GDM1 (cell line): ENCODE data around the gene LRRC61.

Source experiments
- DNase-seq: peaks from one replicate; lab custom pipeline; 2025; lab: John Stamatoyannopoulos, UW

The LRRC61 gene

DNA sequence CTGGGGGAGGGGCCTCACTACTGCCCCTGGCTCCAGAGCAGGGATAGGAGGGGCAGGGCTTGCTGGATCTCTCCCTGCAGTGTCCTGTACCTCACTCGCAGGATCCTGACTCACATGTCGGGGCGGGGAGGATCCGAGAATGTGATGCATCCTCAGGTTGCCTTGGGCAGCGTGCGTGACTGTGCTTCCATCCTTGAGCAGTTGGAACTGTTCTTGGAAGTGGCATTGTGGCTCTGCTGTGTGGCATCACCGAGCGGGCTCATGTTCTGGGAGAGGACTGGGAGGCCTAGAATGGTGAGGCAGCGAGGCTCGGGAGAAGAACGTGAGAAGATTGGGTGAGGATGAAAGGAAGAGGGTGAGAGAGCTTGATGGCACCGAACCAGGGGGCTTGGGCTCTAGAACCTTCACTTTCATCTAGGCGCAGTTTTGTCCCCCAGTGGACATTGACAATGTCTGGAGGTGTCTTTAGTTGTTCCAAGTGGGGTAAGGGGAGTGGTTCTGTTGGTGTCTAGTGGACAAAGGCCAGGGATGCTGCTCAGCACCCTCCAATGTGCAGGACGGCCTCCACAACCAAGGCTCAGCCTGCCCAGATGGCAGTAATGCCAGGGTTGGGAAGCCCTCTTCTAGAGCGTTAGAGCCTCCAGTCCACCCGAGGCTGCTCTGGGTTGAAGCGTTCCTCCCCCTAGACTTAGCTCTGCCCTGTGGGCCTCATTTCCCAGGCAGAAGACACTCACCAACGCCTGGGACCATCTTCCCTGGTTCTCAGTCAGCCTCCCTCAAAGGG is 9.9 kb downstream of the LRRC61 start:
- no peak for DNase-seq

DNA sequence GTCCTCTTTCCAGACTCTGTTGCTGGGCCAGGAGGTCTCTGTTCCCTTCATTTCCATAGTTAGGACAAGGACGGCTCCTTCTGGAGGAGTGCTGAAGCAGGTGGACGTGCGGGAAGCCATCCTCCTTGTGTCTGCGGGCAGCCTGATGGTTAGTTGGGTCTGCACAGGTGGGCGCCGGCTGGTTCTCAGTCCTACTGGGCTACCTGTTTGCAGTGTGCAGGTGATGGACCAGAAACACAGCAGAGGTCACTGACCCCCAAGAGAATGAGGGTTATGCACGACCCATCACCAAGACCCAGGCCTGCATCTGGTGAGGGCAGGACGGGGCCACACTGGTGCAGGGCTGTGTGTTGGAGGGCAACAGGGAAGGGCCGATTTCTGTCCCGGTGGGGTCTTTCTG is 10.5 kb downstream of the LRRC61 start:
- DNase-seq: no peak

DNA sequence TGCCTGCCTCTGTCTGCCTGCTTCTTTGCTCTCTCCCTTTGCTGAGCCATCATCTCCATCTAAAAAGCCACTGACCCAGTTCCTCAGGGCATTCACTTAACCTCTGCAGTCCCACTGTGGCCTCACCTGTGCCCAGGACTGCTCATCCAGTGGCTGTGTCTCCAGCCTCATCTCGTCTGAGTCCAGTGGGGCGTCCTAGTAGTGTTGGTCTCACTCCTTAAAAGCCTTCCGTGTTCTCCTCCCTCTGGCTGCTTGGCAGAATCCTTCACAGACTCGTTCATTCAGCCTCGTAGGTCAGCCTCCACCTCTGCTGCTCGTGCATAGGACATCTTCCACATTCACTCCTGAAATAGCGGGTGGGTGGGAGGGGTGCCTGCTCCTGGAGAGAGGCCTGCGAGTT is 11.0 kb downstream of the LRRC61 start:
- DNase-seq: no peak

DNA sequence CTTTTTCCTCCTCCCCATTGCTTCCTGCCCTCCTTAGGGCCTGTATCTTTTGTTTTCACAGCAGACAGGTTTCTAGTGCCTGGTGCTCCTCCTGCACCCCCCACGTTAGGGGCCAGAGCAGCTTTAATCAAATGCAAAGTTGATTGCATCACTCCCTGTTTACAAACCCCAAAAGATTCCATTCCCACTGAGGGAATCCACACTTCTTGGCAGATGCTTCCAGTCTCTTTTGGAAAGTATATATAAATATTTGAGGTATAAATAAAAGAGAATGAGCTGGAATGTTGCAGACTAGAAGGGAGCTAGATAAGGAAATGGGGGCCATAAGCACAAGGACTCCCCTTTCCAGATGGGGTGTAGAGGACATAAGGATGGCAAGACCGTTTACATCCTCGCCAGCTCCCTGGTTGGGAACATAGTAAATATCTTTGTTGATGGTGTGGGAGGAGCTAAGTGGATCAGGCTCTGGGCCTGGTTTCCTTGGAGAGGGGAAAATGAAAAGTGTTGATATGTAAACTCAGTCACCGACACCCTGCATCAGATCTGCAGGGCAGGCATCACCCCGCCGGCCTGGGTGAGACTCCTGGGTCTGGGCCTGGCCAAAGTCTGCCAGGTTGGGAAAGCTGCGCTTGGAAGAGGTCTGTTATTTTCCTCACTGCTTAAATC is 12.1 kb downstream of the LRRC61 start:
- DNase-seq: no peak

DNA sequence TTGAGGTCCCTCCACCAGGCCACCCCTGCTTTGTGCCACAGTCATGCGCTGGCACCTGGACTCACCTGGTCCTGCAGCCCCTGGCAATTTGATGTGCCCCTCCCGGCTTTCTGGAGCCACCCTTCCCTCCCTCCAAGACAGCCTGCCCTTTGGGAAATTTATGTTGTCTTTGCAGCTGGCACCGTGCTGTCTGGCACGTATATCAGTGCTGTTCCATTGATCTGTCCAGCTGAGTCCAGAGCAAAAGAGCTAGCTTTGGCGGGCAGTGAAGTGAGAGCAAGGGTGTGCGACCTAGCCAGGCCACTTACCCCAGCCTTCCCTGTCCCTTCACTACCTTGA is 12.6 kb downstream of the LRRC61 start:
- DNase-seq: no peak

DNA sequence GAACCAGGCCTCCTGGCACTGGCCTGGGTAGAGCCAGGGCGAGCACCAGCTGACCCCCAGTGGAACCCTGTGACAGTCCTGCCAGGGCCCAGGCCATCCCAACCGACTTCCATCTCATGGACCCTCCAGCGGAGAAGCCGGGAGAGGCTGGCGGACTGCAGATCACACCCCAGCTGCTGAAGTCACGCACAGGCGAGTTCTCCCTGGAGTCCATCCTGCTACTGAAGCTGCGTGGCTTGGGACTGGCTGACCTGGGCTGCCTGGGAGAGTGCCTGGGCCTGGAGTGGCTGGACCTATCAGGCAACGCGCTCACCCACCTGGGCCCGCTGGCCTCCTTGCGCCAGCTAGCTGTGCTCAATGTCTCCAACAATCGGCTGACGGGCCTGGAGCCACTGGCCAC is 13.6 kb downstream of the LRRC61 start:
- no peak for DNase-seq

DNA sequence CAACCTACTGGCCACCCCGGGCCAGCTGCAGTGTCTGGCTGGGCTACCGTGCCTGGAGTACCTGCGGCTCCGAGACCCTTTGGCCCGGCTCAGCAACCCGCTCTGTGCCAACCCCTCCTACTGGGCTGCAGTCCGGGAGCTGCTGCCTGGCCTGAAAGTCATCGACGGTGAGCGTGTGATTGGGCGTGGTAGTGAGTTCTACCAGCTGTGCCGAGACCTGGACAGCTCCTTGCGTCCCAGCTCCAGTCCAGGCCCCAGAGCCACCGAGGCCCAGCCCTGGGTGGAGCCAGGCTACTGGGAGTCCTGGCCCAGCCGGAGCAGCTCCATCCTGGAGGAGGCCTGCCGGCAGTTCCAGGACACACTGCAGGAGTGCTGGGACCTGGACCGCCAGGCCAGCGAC is 14.0 kb downstream of the LRRC61 start:
- no peak for DNase-seq

DNA sequence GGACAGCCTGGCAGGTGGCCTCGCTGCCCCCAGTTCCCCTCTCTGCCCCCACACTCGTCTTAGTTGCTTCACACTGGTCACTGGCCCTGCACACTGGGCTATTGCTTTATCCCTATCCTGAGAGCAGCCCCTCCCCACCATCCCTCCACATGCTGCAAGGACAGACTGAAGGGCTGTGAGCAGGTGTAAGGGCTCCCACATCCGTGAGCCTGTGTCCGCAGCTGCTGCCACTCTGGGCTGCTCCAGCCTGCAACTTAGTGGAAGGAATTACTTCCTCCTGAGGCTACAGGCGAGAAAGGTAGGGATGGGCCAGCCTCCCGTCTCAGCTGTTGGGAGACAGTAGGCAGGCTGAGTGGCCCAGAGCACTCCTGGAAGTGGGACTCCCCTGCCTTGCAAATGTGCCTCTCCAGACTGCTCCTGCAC is 14.5 kb downstream of the LRRC61 start:
- no peak for DNase-seq

DNA sequence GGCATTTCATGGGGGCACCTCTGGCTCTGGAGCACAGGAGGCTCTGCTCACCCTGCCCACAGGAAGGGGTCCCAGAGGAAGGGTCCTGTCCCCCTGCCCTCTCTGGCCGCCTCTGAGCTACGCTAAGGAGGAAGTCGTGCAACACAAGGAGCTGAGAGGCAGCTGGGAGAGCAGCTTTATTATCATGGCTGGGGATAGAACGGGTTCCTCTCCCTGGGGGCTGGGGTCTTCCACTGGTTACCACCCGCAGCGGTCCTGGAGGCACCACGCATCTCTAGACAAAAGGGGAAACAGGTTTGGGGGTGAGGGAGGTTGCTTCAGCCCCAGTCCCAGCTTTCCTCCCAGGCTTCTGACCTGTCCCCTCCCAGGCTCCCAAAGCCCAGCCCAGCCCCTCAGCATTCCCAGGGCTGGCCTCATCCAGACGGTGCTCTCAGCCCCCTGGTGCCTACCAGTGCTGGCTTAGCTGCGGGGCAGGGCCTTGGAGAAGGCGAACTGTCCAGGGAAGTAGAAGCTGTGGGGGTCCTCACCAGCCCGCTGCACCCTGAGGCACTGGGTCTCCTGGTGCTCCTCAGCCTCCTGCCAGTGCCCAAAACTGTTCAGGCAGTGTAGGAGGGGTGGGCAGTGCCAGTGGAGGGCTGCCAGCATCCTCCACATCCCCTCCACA is 15.1 kb downstream of the LRRC61 start:
- DNase-seq: no peak

DNA sequence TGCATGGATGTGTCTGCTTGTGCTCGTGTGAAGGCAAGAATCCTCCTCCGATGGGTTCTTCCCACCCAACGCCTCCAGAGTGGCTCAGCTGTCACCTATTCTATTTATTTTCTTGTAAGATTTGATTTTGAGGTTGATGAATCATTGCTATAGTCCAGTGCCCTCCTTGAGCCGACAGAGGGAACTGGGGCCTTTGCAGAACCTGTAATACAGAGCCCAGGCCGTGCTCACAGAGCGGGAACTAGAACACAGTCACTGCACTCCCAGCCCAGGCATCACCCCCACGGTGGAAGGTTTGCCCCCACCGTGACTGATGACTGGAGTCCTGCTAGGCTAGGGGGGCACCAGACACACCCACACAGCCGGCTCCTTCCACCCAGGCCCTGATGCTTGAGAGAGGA is 16.3 kb downstream of the LRRC61 start:
- no peak for DNase-seq

DNA sequence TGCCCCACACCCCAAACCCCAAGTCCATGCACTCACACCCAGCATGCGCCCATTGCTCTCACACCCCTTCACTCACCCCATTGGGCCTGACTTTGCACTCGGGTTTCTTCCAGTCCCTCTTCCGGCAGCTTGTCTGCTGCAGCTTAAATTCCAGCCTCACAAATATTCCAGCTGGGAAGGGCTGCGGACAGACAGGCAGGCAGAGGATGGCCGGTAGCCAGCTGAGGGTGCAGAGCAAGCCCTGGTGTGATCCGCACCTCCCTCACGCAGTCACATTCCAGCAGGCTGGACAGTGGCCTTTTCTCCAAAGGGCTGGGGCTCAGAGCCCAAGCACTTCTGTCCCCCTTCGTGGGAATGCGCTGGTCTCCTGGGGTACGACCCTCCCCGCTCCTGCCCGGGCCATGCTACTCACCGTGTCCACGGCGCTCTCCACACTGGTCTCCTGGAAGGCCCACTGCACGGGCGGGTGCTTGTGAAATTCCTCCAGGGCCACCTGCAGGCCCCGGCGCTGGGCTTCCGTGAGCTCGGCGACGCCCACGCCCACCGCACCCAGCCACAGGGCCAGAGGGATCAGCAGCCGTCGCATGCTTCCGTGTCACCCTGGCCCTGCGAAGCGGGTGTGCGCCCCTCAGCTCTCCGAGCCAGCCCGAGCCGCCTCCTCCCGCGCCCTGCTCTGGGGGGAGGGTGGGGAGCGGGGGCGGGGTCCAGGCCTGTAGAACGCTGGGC is 17.0 kb downstream of the LRRC61 start:
- no peak for DNase-seq

DNA sequence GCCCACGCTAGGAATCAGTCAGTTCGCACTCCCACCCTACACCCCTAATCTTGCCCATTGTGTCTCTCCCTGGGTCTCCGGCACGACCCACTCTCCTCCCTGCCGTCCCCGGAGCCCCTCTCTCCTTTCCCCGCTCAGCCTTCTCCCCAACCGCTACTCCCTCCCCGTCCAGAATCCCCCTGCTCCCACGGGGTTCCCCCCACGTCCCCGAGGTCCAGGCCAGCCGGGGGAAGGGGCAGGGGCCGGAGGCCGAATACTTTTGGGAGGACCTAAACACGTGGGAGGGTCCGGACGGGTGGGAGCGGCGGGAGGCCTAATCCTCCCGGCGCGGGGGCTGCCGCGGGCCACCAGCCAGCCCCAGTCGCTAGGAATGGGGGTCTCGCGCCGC is 17.7 kb downstream of the LRRC61 start:
- no peak for DNase-seq

DNA sequence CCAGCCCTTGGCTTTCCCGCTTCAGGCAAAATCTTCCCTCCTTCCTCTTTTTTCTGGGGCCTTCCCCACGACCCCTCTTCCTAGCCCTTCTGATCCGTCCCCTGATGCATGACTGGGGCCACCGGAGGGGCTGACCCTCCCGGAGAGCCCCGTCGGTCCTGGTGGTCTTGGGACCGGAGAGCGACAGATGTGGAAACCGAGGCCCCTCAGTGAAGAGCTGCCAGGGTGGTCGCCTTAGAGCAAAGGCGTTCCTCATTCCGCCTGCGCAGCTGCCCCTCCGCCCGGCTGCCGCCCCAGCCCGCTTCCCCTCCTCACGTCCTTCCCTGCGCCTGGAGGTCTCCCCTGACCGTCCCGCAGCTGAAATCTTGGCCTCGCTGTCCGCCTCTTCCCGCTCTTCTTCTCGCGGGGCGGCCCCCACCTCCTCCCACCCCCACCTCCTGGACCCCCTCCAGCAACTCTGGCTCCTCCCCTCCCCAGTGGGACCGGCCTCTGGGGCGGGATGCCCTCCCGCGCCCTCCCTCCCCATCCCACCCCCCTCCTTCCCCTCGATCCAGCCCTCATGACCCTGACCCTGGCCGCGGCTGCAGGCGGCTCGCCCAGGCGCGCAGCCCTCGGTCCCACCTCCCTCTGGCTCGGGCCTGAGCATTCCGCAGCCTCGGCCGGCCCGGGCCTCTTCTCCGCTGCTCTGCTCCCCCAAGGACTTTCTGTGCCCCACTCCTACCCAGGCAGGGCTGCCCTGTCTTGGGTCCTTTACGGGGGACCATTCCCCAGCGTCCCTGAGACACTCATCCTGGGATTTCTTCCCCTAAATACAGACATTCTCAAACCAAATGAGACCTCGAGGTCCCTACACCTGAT is 18.3 kb downstream of the LRRC61 start, which contains the start of gene RARRES2:
RARRES2 (minus strand) TSS at position 367 of the 858 bp plus-strand sequence. CDS start 1,020 bp downstream, outside the sequence.
- DNase-seq: no peak

DNA sequence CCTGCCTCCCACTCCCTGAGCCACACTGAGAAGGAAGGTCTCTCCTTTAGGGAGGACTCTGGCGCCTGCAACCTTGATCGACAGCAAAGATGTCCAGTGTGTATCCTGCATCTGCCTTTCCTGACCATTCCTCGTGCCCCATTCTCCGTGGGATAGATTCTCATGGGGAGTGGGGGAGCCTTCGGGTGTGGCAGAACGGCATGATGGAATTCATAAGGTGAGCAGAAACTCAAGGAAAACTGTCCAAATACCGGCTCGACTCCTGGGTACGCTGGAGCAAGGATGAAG is 18.9 kb downstream of the LRRC61 start:
- no peak for DNase-seq

DNA sequence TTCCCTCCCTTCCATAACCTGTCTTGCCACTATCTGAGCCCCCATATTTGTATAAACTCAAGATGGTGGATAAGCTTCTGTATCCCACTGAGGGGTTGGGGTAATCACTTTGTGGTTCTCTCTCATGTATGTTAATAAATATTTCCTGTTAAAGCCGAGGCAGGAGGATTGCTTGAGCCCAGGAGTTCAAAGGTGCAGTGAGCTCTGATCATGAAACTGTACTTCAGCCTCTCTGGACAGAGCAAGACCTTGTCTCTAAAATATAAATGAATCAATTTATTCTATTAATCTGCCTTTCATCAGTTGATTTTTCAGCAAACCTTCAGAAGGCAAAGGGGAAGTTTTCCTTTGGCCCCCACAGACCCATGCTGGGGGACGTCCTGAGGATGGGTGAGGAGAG is 20.1 kb downstream of the LRRC61 start:
- no peak for DNase-seq

DNA sequence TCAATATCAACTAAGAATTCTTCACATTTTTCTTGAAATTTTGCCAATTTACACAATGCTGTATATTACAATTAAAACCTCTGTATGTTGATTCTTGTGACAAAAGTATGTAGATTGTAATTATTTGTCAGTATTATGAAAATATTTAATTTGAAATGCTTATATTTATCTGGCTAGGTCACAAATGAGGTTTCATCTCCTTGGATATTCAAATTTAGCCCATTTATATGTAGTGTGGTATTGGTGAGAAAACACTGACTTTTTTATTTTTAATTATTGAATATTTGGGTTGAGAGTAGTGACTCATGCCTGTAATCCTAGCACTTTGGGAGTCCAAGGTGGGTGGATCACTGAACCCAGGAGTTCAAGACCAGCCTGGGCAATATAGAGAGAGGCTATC is 21.1 kb downstream of the LRRC61 start:
- DNase-seq: no peak

DNA sequence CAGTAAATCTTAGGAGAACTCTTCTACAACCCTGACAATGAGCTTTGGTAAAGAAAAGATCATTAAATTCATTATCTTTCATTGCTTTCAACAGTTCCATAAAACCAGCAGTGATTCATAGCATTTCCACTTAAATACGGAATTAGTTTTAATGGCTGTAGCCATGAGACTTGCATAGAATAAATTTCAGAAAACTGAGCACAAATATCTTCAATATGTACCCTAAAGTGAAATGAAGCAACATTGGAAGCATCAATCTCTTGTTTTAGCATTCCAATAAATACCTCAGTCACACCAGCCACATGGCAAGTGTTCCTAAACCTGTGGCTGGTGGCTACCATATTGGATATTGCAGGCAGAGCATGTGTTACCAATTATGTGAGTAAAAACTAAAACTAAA is 21.9 kb downstream of the LRRC61 start:
- no peak for DNase-seq

DNA sequence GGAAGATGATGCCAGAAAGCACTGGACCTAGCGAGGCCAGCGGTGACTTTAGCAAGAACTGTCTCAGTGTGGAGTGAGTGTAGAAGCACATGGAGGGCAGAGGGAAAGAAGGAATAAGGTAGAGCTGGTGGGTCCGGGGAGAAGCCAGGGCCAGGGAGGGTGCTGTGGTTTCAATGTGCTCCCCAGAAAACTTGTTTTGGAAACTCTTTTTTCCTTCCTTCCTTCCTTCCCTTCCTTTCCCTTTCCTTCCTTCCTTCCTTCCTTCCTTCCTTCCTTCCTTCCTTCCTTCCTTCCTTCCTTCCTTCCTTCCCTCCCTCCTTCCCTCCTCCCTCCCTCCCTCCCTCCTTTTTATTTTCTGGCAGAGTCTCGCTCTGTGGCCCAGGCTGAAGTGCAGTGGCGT is 23.8 kb downstream of the LRRC61 start:
- no peak for DNase-seq

DNA sequence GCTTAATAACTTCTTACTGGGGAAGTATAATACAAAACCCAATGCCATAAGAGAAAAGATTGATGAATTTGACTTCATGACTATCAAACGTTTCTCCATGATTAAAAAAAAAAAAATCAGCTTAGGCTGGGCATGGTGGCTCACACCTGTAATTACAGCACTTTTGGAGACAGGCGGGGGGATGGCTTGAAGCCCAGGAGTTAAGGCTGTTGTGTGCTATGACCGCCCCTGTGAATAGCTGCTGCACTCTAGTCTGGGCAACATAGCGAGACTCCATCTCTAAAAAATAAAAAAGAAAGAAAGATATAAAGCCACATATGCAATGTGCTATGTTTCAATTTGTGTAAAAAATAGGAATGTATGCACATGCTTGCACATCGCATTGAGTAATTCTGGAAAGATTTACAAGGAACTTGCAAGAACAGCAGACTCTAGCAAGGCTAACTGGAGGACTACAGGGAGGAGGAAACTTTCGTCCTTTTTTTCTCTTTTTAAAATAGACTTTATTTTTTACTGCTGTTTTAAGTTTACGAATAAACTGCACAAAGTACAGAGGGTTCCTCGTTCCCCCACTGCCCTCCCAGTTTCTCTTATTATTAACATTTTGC is 28.5 kb downstream of the LRRC61 start:
- no peak for DNase-seq

DNA sequence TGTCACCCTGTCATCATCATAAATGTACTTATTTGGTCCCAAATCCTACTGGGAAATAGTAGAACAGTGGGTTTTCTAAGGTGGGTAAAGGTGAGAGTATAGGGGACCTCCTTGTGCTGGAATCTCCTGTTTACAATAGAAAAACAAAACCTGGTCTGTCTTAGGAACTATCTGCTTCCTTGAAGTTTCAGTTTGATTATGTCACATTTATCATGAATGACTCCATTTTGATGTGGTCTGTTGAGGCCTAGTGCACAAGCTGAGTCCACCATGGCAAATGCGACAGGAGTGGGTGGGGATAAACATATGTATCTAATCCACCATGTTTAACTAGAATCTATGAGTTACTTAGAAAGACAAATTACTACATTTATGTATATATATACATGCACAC is 32.5 kb downstream of the LRRC61 start:
- DNase-seq: no peak

DNA sequence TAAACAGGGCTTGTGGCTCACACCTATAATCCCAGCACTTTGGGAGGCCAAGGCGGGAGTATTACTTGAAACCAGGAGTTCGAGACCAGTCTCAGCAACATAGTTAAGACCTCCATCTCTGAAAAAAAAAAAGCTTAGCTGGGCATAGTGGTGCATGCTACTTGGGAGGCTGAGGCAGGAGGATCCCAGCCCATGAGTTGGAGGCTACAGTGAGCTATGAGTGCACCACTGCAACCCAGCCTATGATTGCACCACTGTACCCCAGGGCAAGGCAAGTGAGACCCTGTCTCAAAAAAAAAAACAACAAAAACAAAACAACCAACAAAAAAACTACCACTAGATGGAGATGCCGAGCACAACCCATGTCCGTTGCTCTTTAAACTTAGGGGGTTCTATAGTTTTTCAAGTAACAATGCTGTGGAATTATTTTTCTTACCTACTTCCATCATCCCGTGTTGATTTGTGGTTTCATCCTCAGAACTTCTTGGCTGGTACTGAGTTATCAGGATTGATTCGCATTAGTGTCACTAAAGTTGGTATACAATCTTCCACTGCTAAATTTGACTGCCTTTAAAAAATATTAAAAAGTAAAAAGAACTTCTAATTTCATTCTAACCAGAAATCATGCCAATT is 33.2 kb downstream of the LRRC61 start:
- no peak for DNase-seq
